Head of caudate nucleus (tissue), 42 donors: ENCODE measurements around the gene EGR2.
"Not testable (repeated sequence)": the region's sequence is repeated elsewhere in the genome, so short reads cannot be mapped to it uniquely, and the experiment has no call there.

Experiments
- DNase-seq, 42 donors: peaks; one replicate each; pipeline versions ENCODE4 v3.0.0 to v3.0.0-alpha.2; 2020 to 2021; ENCODE audit warnings: mixed read lengths in 7 of 42
- intact Hi-C: fragments of 100-400 bp; cut with DNase I; formaldehyde crosslinking; loops from one replicate; pipeline ENCODE4 v1.15.0; 2022

EGR2 gene

DNA sequence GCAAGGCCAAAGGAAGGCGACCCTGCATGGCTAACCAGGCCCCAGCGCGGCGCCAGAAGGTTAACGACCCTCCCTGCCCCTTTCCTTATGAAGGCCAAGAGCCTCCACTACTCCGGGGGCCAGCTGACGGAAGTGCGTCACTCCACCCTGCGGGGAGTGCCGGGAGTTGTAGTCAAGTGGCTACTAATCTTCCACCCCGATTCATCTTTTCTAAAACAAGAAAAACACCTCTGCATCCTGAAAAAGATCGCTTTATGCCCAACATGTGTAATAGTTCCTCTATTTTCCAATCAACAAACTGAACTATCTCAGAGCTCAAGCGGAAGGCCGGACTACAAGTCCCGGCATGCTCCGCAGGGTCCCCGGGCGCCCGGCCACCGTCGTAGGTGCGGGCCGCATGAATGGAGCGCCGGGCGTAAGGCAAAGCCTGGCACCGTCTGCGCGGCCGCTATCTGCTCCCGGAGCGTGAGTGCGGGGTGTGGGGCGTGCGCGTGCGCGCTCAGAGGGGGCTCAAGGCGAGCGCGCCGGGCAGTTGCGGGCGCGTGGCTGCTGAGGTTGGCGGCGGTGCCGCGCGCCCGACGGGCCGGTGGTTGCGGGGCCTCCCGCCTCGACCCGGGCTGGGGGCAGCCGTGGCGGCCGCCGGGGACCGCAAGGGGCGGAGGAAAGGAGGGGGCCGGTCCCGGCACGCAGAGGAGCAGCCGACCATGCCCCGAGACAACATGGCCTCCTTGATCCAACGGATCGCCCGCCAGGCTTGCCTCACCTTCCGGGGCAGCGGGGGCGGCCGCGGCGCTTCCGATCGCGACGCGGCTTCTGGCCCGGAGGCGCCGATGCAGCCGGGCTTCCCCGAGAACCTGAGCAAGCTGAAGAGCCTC, 11.6 kb downstream of the EGR2 start, which contains the start of gene ADO:
TSS of gene ADO (plus strand) at position 365 of the 875 bp plus-strand sequence. CDS start at position 705, 340 bp downstream.
- intact Hi-C loops: loop anchor here (1.0 kb wide), 1 partner anchor 13 kb away; no protein-coding TSS in a partner anchor
- DNase-seq: peak; percentile 84 to 97 (median 94)

- intact Hi-C loops: loop anchor here (1.0 kb wide), 1 partner anchor 13 kb away; no protein-coding TSS in a partner anchor
- no peak for DNase-seq
Measured at GRCh38 chr10:62803724-62804355, 12.3 kb downstream of the EGR2 start.

- intact Hi-C loops: no loop called here
- no peak for DNase-seq
Measured at GRCh38 chr10:62801871-62802270, 14.3 kb downstream of the EGR2 start.

- no peak for DNase-seq
- intact Hi-C loops: no loop called here
Measured at GRCh38 chr10:62796896-62797295, 19.3 kb downstream of the EGR2 start.

GRCh38 chr10:62795762-62796161, 20.4 kb downstream of the EGR2 start:
- intact Hi-C loops: no loop called here
- no peak for DNase-seq

DNA sequence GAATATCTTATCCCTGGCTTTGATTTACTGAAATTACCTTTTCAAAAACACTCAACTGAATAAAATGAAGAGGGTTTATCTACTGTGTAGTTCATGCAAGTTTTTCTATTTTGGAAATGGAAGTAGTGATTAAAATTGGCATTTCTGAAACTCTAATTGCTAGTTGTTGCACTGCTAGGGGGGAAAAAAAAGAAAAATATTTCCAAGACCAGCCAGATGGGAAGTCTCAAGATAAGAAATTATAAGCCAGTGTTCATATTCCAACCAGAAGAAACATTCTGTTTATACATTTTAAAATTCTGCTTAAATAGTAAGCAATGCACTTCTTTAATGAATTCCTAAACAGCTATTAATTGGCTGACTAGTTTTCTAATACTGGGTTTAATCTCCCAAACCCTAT, 21.1 kb downstream of the EGR2 start:
- intact Hi-C loops: no loop called here
- DNase-seq: no peak

- DNase-seq: no peak
- intact Hi-C loops: no loop called here
Measured at GRCh38 chr10:62794306-62794705, 21.9 kb downstream of the EGR2 start.

DNA sequence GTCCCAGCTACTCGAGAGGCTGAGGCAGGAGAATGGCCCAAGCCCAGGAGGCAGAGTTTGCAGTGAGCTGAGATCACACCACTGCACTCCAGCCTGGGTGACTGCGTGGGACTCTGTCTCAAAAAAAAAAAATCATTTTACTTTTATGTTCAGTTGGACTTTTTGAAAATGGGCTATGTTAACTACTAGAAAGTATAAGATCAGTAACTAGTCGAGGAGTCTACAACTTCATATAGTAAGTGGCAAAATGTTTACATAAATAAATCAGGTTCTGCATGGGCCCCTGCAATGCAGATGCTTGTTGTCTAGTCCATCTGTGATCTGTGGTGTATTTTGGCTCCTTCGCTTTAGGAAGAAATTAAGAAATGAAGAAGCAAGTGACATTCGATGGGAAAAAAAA, 23.9 kb downstream of the EGR2 start:
- intact Hi-C loops: no loop called here
- no peak for DNase-seq

- intact Hi-C loops: no loop called here
- DNase-seq: peak in 23 of 42 donors; percentile 22 to 75 (median 42)
Measured at GRCh38 chr10:62790571-62790970, 25.6 kb downstream of the EGR2 start.

DNA sequence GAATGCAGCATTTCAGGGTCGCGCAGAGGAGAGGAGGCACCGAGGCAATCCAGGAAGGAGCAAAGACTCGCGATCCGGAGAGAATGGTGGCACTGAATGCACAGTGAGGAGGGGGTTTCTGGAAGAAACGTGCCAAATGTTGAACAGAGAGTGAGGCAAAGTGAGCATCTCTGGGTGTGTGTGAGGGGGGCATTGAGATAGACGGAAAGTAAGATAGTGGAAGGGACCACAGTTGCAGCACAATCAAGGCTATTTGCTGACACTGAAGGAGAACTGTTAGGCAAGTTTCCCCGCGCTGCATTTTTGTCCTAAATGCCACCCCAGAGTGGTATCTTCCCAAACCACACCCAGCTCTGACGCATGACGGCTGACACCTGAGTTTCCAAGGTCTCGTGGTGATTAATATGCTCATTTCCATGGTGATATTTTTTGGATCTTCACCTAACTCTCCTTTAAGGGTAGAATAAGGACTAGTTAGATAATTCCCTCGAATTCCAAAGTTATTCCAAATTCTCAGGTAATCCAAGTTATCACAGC, 26.1 kb downstream of the EGR2 start:
- intact Hi-C loops: no loop called here
- peak in 41 of 42 donors; percentile 34 to 88 (median 67) for DNase-seq

GRCh38 chr10:62788861-62789467, 27.2 kb downstream of the EGR2 start:
- DNase-seq: peak in 1 of 42 donors; percentile 17
- intact Hi-C loops: no loop called here

- DNase-seq, intact Hi-C loops: not testable (repeated sequence)
Measured at GRCh38 chr10:62788285-62788684, 27.9 kb downstream of the EGR2 start.

GRCh38 chr10:62784537-62784936, 31.6 kb downstream of the EGR2 start:
- DNase-seq, intact Hi-C loops: not testable (repeated sequence)

- no peak for DNase-seq
- intact Hi-C loops: no loop called here
Measured at GRCh38 chr10:62779487-62780248, 36.5 kb downstream of the EGR2 start.

GRCh38 chr10:62778125-62778524, 38.0 kb downstream of the EGR2 start:
- intact Hi-C loops: no loop called here
- DNase-seq: no peak

- intact Hi-C loops: no loop called here
- DNase-seq: no peak
Measured at GRCh38 chr10:62772186-62772974, 43.8 kb downstream of the EGR2 start.

DNA sequence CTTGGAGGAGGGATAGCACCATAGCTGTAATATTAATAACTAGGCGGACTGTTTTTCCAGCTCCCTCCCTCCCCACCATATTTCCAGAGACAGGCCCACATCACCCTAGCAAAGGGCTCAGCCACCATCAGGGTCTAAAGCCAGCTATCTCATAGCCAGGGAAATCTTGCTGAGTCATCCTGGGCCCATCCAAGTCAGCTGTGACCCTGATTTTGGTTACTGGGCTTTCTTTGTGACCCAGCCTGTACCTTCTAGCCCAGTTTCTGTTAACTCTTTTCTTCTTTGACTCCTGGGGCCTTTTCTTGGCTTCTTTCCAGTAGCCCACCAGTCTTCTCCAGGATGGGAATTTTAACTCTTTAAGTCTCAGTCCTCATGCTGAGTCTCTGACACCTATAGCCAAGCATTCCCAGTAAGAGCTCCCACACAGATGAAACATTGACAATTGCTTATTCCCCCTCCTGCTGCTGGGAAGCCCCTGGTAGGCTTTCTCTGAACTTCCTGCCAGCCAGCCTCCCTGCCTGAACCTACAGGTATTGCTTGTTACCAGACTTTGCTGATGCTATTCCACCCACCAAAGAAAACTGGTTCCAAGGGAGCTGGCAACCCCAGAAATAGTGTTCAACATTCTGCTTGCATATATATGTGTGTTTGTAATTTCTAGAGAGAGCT, 46.5 kb downstream of the EGR2 start:
- peak in 9 of 42 donors; percentile 15 to 40 (median 22) for DNase-seq
- intact Hi-C loops: no loop called here

DNA sequence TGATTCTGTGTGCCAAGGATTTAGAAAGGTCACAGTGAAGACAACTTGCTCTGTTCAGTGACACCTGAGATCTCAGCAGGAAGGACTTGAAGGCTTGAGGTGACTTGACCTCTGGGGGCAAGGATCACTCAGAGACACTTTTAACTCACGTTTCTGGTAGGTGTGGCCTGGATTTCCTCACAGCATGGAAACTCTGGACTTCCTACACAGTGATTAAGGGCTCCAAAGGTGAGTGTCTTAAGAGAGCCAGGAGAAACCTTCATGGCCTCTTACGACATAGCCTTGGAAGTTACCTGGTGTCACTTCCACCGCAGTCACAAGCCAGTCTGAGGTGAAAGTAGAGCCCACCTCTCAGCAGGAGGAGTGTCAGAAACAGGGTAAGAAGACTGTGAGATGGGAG, 49.8 kb downstream of the EGR2 start:
- intact Hi-C loops: no loop called here

More for the DNA sequence above, 49.8 kb downstream of the EGR2 start:
- DNase-seq: no peak
